Cardiac fibroblast (primary cell): ENCODE measurements around the gene HBA2.

Experiments used
- DNase-seq, 2 donors: peaks; one replicate each; pipeline versions ENCODE4 v3.0.0 to v3.0.0-alpha.2; 2010; ENCODE audit warnings: low read depth in 2 of 2
- H3K4me3 ChIP-seq, 2 donors: replicated peaks in 1 of 2; 1 replicate in 1 of 2; 2 replicates in 1 of 2; pipeline ENCODE4 v1.5.1; 2011; ENCODE audit warnings: low read depth in 2 of 2, low read length in 2 of 2, mild to moderate bottlenecking in 2 of 2, moderate library complexity in 1 of 2
- TF ChIP-seq, protein P1 (sequence below): IDR thresholded peaks from one replicate; pipeline ENCODE4 v1.5.1; 2011; ENCODE audit warnings: low read depth, mild to moderate bottlenecking, low read length, inconsistent platforms

HBA2 gene

DNA sequence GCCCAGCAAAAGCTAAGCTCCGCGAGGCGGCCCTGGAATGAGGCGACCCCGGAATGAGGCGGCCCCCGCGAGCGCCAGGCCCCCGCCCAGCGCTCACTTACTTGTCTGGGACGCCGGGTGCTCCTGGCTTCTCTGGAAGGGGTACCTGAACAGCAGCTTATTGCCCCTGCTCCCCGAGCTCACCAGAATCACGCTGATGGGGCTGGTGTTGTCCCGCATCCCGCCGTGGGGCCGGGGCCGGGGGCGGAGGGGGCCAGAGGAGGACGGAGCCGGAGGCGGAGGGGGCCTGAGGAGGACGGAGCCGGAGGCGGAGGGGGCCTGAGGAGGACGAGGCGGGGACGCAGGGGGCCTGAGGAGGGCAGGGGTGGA lies 34.6 kb upstream of the HBA2 start:
- TF ChIP-seq, protein P1, sequence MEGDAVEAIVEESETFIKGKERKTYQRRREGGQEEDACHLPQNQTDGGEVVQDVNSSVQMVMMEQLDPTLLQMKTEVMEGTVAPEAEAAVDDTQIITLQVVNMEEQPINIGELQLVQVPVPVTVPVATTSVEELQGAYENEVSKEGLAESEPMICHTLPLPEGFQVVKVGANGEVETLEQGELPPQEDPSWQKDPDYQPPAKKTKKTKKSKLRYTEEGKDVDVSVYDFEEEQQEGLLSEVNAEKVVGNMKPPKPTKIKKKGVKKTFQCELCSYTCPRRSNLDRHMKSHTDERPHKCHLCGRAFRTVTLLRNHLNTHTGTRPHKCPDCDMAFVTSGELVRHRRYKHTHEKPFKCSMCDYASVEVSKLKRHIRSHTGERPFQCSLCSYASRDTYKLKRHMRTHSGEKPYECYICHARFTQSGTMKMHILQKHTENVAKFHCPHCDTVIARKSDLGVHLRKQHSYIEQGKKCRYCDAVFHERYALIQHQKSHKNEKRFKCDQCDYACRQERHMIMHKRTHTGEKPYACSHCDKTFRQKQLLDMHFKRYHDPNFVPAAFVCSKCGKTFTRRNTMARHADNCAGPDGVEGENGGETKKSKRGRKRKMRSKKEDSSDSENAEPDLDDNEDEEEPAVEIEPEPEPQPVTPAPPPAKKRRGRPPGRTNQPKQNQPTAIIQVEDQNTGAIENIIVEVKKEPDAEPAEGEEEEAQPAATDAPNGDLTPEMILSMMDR, result no peak
- peak in 1 of 2 donors; percentile 15 for DNase-seq

DNA sequence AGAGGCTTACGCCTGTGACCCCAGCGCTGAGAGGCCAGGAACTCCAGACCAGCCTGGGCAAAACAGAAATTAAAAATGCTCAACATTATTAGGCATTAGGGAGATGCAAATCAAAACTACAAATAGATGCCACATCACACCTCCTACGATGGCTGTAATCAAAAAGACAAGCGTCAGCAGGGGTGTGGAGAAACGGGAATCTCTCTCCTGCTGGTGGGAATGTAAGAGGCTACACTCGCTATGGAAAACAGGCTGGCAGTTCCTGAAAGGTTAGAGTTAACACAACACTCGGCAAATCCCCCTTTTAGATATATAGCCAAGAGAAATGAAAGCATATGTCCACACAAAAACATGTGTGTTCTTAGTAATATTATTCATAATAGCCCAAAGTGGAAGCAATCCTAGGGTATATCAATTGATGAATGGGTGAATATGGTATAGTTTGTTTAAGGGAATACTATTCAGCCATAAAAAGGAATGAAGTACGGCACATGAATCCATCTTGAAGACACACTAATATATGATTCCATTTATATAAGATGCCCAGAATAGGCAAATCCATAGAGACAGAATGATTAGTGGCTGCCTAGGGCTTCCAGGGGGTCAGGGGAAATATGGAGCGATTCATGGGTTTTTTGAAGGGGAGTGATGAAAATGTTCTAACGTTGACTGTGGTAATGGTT lies 32.4 kb upstream of the HBA2 start:
- TF ChIP-seq, protein P1, result no peak
- no peak for DNase-seq
- H3K4me3 ChIP-seq, result no peak overlapping the region

More for the DNA sequence above, 34.6 kb upstream of the HBA2 start:
- peak overlapping the region; percentile 70 to 73 for H3K4me3 ChIP-seq

DNA sequence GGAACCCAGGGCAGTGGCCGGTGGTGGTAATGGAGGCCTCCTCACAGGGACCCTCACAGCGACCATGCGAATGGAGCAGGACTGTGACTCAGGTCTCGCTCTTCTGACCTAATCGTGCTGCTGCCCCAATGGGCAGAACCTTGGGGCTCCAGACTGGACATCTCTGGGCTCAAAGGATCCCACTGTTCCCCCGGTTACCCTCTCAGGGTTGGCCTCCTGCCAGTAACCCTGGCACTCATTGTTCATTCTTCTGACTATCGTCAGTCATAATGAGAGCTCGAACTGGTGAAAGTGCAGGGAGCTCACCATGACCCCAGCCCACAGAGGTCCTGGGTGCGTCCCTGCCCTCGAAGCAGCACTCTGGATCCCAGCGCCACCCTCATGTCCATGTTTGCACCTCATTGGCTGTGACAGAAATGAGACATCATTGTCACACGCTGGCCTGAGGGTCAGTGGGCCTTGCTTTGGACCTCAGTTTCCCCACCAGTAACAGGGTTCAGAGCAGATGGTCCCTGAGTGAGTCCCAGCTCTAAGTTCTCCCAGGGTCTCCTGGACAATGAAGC lies 30.2 kb upstream of the HBA2 start:
- no peak overlapping the region for H3K4me3 ChIP-seq
- TF ChIP-seq, protein P1, result no peak
- DNase-seq, result no peak

DNA sequence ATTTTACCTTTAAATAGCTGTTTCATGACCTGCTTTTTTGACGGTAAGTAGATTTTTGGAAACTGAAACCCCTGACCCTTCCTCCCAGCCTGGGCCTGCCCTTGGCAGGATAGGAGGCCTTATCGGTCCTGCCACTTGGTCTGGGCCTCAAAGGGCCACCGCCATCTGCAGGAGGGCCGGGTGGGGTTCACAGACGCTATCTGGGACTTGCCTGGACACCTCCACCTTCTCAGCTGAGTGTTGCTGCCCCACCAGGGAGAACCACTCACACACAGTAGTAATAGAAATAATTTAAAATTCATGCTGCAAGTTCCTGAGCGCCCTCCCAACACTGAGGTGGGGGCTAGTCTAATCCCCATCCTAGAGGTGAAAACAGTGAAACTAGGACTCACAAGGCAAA lies 29.6 kb upstream of the HBA2 start:
- no peak for DNase-seq
- TF ChIP-seq, protein P1, result no peak
- H3K4me3 ChIP-seq, result no peak overlapping the region

DNA sequence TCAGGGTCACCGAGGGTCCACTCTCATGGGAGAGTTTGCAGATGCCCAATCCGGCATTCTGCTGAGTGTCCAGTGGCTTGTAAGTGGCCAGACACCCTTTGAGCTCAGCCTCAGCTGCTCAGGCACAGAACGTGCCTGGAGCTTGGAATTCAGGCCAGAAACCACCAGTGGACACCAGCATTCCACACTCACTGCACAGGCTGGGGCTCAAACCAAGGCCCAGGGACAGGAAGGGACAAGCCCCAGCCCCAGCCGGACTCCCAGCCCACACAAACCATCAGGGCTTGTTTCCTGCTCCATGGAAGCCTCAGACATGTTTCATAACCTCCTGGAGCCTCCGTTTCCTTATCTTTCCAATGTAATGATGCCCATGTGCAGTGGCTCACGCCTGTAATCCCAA lies 29.2 kb upstream of the HBA2 start:
- no peak for DNase-seq
- TF ChIP-seq, protein P1, result no peak

DNA sequence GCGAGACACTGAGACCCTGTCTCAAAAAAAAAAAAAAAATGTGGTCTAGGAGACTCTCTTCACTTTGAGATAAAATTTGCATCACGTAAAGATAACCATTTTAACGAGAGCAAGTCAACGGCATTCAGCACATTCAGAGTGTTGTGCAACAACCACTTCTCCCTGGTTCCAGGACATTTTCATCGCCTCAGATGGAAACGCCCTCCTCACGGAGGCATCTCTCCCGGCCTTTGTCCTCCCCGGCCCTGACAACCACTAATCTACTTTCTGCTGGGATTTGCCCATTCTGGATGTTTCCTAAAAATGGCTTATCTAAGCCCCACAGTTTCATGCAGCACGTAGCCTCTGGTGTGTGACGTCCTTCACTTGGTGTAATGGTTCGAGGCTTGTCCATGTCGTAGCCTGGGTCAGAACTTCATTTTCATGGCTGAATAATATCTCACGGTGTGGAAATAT lies 27.9 kb upstream of the HBA2 start:
- TF ChIP-seq, protein P1, result no peak
- no peak overlapping the region for H3K4me3 ChIP-seq
- no peak for DNase-seq

More for the DNA sequence above, 29.2 kb upstream of the HBA2 start:
- no peak overlapping the region for H3K4me3 ChIP-seq
